HG02571 (cell line): Measurements from ENCODE around the gene CNPY4.
"Not testable (repeated sequence)": the region's sequence is repeated elsewhere in the genome, so short reads cannot be mapped to it uniquely, and the experiment has no call there.

Source experiments
- ATAC-seq: cut with Tn5 transposase; IDR thresholded peaks from one replicate; pipeline ENCODE4 v1.9.1; 2021; ENCODE audit warnings: mild to moderate bottlenecking, moderate library complexity; ENCODE audit not compliant: unreplicated experiment

CNPY4 gene

GRCh38 chr7:100146350-100146749, 26.9 kb downstream of the CNPY4 start:
- ATAC-seq: not testable (repeated sequence)

GRCh38 chr7:100147278-100147677, 27.8 kb downstream of the CNPY4 start:
- ATAC-seq: no peak

DNA sequence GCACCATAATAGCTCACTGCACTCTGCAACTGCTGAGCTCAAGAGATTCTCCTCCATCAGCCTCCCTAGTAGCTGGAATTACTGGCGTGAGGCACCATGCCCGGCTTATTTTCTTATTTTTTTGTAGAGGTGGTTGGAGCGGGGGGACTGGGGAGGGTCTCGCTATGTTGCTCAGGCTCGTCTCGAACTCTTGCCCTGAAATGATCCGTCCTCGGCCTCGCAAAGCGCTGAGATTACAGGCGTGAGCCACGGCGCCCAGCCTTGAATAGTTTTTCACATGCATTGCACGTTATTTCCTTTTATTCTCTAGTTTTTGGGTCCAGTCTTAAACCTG, 28.8 kb downstream of the CNPY4 start:
- ATAC-seq: no peak

DNA sequence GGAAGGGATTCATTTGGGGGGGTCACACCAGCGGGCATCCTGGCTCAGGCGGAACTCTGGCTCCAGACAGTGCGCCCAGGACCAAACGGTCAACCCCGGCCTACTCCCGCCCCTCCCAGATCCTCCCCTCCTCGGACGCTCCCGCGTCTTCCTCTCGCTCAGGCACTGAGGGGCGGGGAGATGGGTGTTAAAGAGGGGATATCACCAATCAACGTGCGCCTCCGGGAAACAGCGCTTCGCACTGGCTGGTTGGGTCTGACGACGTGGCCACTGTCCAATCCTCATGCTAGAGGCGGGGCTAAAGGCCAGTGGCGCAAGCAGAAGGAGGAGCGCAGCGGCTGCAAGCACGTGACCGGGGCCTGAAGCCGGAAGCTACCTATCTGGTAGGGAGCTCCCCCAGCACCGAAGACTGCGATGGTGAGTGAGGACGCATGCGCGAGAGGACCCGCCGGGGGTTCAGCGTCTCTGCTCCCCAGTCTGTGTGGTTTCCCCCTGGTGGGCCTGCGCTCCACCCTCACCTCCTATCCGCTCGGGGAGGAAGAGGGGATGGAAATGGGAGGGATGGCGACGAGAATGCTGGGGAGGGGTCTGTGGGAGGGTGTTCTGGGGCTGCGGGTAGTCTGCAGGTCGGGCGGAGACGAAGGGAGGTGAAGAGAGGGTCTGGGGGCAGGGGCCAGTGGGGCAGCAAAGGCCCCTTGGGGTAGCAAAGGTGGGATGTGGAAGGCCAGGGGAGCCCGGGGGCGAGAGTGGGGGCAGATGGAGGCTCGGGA, 29.3 kb downstream of the CNPY4 start, which contains the start of gene LAMTOR4:
TSS of gene LAMTOR4 (plus strand) at position 360 of the 770 bp plus-strand sequence. CDS start at position 415, 55 bp downstream.
- peak; percentile 98 for ATAC-seq

GRCh38 chr7:100152404-100152803, 33.0 kb downstream of the CNPY4 start:
- no peak for ATAC-seq

GRCh38 chr7:100152937-100153666, 33.7 kb downstream of the CNPY4 start:
- no peak for ATAC-seq

- ATAC-seq: no peak
These were observed 34.5 kb downstream of the CNPY4 start for GRCh38 chr7:100153708-100154535.

DNA sequence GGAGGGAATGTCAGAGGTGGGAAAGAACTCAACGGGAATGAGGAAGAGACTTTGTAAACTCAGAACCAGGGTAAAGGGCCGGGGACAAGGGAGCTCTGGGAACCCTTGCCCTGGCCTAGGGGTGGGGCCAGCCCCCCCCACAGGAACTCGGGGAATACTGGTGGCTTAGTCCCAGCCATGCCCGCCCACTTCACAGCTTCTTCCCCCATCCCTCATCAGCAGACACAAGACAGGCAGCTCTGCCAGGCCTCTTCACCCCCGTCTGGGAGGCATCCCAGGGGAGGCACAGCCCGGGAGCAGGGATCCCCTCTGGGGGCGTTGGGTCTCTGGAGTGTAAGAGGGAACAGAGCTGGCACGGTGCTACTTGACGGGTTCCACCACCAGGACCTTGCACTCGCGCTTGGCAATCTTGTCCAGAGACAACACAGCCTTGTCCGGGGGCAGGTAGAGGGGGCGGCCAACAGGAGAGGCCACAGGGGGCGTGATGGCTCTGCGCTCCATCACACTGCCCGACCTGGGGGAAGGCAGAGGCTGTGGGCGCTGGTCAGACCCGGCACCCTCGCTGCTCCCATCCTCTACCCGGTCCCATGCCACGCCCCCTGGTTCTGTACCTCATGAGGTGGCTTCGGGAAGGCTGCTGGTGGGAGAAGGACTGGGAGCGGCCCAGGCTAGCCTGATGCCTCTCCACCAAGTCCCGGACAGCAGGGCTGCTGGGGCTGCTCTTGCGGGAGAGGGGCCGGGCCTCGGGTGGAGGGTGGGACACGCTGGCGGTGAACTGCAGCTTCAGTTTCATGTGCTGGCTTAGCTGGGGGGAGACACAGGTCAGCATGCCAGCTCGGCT, 35.4 kb downstream of the CNPY4 start:
- ATAC-seq: no peak

- no peak for ATAC-seq
These were observed 36.3 kb downstream of the CNPY4 start for GRCh38 chr7:100155553-100156317.

DNA sequence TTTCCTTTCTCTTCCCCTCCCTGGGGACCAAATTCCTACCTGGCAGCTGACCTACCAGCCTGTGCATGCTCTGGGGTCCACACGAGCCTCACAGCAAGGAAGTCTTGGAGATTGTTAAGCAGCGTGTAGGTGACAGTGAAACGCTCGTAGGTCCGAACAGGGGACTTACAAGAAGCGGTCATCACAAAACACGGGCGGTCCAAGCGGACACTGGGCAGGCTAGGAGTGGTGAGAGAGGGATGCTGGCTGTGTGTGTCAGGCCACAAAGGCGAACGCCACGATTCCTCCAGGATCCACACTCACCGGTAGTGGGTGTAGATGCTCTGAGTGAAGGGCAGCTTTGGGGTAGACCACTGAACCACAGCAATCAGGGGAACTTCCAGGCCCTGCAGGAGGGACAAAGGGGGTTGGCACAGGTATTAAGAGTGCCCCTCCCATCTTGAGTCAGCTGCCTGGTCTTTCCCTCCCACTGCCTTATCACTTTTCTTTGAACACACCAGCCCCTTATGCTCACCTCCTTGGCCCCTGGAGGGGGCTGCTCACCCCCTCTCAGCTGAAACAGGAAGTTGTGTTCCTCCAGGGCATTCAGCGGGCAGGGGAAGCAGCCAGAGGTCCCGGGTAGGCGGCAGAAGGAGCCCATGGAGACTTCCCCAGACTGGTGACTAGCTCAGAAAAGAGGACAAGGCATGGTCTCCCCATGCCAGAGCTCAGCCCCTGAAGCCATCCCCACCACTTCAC, 37.1 kb downstream of the CNPY4 start:
- ATAC-seq: no peak

GRCh38 chr7:100157069-100157333, 37.6 kb downstream of the CNPY4 start:
- no peak for ATAC-seq

DNA sequence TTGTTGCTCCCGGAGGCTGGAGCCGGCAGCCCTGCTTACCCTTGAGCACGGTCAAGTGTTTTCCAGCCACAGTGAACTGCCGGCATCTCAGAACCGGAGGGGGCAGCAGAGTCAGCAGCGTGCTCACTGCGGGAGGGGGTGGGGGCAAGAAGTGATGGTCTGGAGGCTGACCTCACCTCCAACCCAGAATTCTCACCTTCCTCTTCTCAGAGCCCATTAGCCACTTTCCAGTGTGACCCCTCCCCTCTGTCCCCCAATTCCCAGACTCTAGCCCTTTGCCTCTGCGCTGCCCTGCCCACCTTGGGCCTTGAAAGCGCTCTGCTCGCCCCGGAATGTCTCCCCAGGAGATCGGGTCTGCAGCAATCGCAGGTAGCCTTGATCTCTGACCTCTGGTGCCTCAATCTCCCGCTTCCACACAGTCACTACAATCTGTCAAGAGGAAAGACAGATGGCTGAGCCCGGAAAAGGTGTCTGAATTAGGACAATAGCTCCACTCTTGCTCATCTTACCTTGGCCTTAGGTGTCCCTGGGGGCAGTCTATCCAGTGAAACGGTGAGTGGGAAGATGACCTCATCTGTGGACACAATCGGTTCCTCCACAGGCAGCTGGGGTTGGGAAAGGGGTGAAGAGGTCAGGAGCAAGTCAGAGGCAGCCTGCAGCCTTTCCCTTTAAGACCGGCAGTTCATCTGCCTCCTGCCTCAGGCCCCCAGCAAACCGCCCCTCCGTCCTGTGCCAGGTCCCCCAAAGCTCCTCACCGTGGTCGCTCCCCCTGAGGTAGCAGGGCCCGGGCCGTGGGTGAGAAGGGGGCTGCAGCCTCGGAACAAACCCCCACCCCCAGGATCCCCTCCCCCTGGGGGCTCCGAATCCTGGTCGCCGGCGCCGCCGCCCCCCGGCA, 38.1 kb downstream of the CNPY4 start:
- no peak for ATAC-seq

- peak; percentile 81 for ATAC-seq
These were observed 39.0 kb downstream of the CNPY4 start, which contains the start of gene TRAPPC14 for GRCh38 chr7:100158229-100159098. TSS of gene TRAPPC14 (minus strand) at chr7:100158723. CDS start at chr7:100158499, 224 bp downstream.

GRCh38 chr7:100159099-100159623, 39.7 kb downstream of the CNPY4 start:
- ATAC-seq: no peak

DNA sequence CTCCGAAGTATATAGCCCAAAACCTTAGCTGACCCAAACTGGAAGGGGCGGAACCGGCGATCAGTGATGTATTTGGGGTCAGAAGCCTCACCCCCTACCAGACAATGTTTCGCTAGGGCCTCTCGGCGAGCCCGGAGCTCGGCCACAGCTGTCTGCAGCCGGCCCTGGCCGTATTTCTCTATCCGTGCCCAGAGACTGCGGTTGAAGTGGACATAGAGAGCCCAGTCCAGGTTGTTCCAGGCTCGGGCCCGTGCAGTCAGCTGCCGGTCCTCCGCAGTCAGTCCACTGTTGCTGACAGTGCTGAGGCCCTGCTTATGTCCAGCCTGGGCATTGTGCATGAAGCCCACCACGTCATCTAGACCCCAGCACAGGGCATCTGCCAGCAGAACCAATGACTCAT, 40.6 kb downstream of the CNPY4 start:
- ATAC-seq: no peak

DNA sequence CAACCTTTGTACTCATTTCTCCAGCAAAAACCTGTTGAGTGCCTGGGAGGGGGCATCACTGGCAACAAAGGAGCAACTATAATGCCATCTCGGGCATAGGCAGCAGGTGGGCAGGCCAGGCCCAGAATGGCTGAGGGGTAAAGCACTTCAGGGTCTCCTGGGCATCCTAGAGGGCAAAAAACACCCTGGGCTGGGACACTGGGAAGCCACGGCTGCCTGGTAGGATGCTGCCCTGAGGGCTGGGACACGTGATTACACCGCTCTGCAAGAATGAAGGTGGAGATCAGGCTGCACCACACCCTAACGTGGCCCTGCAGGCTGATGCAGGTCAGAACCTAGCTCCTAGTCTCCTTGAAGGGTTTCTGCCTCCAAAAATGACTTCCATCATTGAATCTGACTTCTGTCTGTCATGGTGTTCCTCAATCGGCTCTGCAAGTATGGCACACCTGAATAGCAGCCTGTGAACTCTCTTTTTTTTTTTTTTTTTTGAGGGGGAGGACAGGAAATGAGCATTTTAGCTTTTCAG, 43.6 kb downstream of the CNPY4 start:
- ATAC-seq: no peak

DNA sequence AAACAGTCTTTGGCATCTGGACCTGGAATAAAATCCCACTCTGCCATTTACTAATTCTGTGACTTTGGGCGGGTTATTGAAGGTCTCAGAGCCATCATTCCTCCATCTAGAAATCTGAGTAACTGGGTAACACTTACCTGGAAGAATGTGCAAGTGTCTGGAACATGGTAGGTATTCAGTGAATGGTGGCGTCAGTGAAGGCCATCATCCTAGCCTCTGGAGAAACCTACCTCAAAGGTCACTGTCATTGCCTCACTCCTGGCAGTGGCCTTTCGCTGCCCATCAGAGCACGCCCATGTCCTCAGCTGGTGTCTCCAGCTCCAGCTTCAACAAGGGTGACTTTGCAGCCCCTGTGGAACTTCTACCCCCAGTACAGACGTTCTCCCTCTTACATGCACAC, 44.4 kb downstream of the CNPY4 start:
- no peak for ATAC-seq
